K562 (cell line): ENCODE data around the gene ABHD17C.

Experiments used
- ATF1 ChIP-seq, 2 experiments: fragments of 450-650 bp in 1 of 2; IDR thresholded peaks; 2 replicates each; pipeline ENCODE4 v1.6.1; 2016; ENCODE audit warnings: missing compliant biosample characterization in 1 of 2, missing genetic modification characterization in 1 of 2
- FOXK2 ChIP-seq, 2 experiments: fragments of 450-650 bp; IDR thresholded peaks in 1 of 2; conservative IDR thresholded peaks in 1 of 2; 2 replicates each; pipeline ENCODE4 v1.6.1; 2016; ENCODE audit warnings: low read depth in 2 of 2, mild to moderate bottlenecking in 1 of 2
- JUN ChIP-seq, 2 experiments: sonication (generic) in 1 of 2; formaldehyde crosslinking in 1 of 2; IDR thresholded peaks; 2 replicates each; pipeline versions ENCODE4 v1.6.1 to v1.8.0; 2012 to 2022; ENCODE audit warnings: borderline replicate concordance in 2 of 2, mild to moderate bottlenecking in 2 of 2, improper control_type of control experiment in 1 of 2, low read depth in 1 of 2, low read length in 1 of 2, missing genetic modification reagents in 1 of 2
- KDM5B ChIP-seq: fragments of 200-600 bp; sonication (generic); IDR thresholded peaks from 2 replicates; pipeline ENCODE4 v1.6.1; 2012; ENCODE audit warnings: low read depth, mild to moderate bottlenecking, moderate library complexity, low read length, control low read depth, inconsistent platforms; ENCODE audit not compliant: insufficient replicate concordance
- KLF16 ChIP-seq: IDR thresholded peaks from 2 replicates; pipeline ENCODE4 v1.6.1; 2016; ENCODE audit warnings: antibody characterized with exemption
- NFYB ChIP-seq: IDR thresholded peaks from 2 replicates; pipeline ENCODE4 v1.6.1; 2011; ENCODE audit warnings: mild to moderate bottlenecking, moderate library complexity; ENCODE audit not compliant: insufficient read length; ENCODE audit errors: extremely low read depth
- TAF1 ChIP-seq: IDR thresholded peaks from 2 replicates; pipeline ENCODE4 v1.6.1; 2011; ENCODE audit warnings: mild to moderate bottlenecking, low read length, moderate library complexity; ENCODE audit not compliant: insufficient read depth, control insufficient read depth, severe bottlenecking; ENCODE audit errors: extremely low read depth
- ZSCAN29 ChIP-seq: fragments of 450-650 bp; IDR thresholded peaks from 2 replicates; pipeline ENCODE4 v1.6.1; 2017
- TF ChIP-seq, protein P1 (sequence below), 3 experiments: IDR thresholded peaks in 2 of 3; conservative IDR thresholded peaks in 1 of 3; 2 replicates each; pipeline ENCODE4 v1.5.1; 2011 to 2012; ENCODE audit warnings: low read length in 3 of 3, mild to moderate bottlenecking in 3 of 3, control low read depth in 2 of 3, improper control_type of control experiment in 1 of 3, inconsistent platforms in 1 of 3, low read depth in 1 of 3, mixed read lengths in 1 of 3, moderate library complexity in 1 of 3; ENCODE audit not compliant: insufficient read depth in 2 of 3
- TF ChIP-seq, protein P2 (sequence below): conservative IDR thresholded peaks from 2 replicates; pipeline ENCODE4 v1.6.1; 2011; ENCODE audit warnings: low read depth, mild to moderate bottlenecking, low read length; ENCODE audit not compliant: control insufficient read depth
- TF ChIP-seq, protein P3 (sequence below), 2 experiments: fragments of 450-650 bp; formaldehyde crosslinking in 1 of 2; IDR thresholded peaks; 2 replicates each; pipeline versions ENCODE4 v1.4.0 to v1.6.1; 2014 to 2020; ENCODE audit warnings: mild to moderate bottlenecking in 2 of 2, borderline replicate concordance in 1 of 2, low read depth in 1 of 2
- TF ChIP-seq, protein P4 (sequence below), 2 experiments: IDR thresholded peaks; 2 replicates each; pipeline ENCODE4 v1.6.1; 2012; ENCODE audit warnings: improper control_type of control experiment in 2 of 2, low read depth in 2 of 2, low read length in 2 of 2, borderline replicate concordance in 1 of 2
- TF ChIP-seq, protein P5 (sequence below): fragments of 250-450 bp; sonication (Bioruptor Pico); IDR thresholded peaks from 2 replicates; pipeline ENCODE4 v1.5.0; 2022; ENCODE audit warnings: mild to moderate bottlenecking
- TF ChIP-seq, protein P6 (sequence below): fragments of 450-650 bp; formaldehyde crosslinking; IDR thresholded peaks from 2 replicates; pipeline ENCODE4 v1.4.0; 2022; ENCODE audit warnings: missing genetic modification characterization

DNA sequence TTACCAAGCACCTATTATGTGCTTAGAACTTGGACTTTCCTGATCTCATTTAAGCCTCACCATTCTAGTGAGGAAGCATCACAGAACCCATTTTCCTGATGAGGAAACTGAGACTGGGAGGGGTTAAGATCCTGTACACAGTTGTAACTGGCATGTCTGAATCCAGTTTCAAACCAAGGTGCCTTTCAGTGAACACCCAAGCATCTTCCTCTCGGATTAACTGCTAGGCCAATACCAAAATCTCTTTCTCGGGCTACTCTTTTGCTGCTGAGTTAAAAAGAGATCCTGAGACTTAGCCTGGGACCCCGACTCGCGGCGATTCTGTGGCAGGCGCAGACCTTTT, 83.5 kb downstream of the ABHD17C start:
- TF ChIP-seq, protein P1, sequence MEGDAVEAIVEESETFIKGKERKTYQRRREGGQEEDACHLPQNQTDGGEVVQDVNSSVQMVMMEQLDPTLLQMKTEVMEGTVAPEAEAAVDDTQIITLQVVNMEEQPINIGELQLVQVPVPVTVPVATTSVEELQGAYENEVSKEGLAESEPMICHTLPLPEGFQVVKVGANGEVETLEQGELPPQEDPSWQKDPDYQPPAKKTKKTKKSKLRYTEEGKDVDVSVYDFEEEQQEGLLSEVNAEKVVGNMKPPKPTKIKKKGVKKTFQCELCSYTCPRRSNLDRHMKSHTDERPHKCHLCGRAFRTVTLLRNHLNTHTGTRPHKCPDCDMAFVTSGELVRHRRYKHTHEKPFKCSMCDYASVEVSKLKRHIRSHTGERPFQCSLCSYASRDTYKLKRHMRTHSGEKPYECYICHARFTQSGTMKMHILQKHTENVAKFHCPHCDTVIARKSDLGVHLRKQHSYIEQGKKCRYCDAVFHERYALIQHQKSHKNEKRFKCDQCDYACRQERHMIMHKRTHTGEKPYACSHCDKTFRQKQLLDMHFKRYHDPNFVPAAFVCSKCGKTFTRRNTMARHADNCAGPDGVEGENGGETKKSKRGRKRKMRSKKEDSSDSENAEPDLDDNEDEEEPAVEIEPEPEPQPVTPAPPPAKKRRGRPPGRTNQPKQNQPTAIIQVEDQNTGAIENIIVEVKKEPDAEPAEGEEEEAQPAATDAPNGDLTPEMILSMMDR (IDR thresholded peaks at IDR 0.05 in 2 of 3, conservative IDR thresholded peaks at IDR 0.05 in 1 of 3; ENCODE audit: insufficient read depth in 2 of 3, low read depth in 1 of 3, low read length in 3 of 3): no peak
- TF ChIP-seq, protein P2, sequence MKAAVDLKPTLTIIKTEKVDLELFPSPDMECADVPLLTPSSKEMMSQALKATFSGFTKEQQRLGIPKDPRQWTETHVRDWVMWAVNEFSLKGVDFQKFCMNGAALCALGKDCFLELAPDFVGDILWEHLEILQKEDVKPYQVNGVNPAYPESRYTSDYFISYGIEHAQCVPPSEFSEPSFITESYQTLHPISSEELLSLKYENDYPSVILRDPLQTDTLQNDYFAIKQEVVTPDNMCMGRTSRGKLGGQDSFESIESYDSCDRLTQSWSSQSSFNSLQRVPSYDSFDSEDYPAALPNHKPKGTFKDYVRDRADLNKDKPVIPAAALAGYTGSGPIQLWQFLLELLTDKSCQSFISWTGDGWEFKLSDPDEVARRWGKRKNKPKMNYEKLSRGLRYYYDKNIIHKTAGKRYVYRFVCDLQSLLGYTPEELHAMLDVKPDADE: no peak
- TF ChIP-seq, protein P3, sequence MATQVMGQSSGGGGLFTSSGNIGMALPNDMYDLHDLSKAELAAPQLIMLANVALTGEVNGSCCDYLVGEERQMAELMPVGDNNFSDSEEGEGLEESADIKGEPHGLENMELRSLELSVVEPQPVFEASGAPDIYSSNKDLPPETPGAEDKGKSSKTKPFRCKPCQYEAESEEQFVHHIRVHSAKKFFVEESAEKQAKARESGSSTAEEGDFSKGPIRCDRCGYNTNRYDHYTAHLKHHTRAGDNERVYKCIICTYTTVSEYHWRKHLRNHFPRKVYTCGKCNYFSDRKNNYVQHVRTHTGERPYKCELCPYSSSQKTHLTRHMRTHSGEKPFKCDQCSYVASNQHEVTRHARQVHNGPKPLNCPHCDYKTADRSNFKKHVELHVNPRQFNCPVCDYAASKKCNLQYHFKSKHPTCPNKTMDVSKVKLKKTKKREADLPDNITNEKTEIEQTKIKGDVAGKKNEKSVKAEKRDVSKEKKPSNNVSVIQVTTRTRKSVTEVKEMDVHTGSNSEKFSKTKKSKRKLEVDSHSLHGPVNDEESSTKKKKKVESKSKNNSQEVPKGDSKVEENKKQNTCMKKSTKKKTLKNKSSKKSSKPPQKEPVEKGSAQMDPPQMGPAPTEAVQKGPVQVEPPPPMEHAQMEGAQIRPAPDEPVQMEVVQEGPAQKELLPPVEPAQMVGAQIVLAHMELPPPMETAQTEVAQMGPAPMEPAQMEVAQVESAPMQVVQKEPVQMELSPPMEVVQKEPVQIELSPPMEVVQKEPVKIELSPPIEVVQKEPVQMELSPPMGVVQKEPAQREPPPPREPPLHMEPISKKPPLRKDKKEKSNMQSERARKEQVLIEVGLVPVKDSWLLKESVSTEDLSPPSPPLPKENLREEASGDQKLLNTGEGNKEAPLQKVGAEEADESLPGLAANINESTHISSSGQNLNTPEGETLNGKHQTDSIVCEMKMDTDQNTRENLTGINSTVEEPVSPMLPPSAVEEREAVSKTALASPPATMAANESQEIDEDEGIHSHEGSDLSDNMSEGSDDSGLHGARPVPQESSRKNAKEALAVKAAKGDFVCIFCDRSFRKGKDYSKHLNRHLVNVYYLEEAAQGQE (IDR thresholded peaks at IDR 0.05; ENCODE audit: borderline replicate concordance): no peak
- TF ChIP-seq, protein P3 (CRISPR knock-in tag; IDR thresholded peaks at IDR 0.05; ENCODE audit: low read depth): no peak
- TF ChIP-seq FOXK2 (conservative IDR thresholded peaks at IDR 0.05 in 1 of 2, IDR thresholded peaks at IDR 0.05 in 1 of 2; ENCODE audit: low read depth in 2 of 2) (no peak), NFYB (no peak), JUN (IDR thresholded peaks at IDR 0.05; ENCODE audit: borderline replicate concordance, low read depth, low read length) (no peak), JUN (CRISPR knock-in tag; IDR thresholded peaks at IDR 0.05; ENCODE audit: borderline replicate concordance) (no peak), TAF1 (no peak), ATF1 (CRISPR knock-in tag; IDR thresholded peaks at IDR 0.05) (no peak), ATF1 (tag; IDR thresholded peaks at IDR 0.05) (no peak), ZSCAN29 (no peak), KLF16 (no peak), KDM5B (no peak)
- TF ChIP-seq, protein P4, sequence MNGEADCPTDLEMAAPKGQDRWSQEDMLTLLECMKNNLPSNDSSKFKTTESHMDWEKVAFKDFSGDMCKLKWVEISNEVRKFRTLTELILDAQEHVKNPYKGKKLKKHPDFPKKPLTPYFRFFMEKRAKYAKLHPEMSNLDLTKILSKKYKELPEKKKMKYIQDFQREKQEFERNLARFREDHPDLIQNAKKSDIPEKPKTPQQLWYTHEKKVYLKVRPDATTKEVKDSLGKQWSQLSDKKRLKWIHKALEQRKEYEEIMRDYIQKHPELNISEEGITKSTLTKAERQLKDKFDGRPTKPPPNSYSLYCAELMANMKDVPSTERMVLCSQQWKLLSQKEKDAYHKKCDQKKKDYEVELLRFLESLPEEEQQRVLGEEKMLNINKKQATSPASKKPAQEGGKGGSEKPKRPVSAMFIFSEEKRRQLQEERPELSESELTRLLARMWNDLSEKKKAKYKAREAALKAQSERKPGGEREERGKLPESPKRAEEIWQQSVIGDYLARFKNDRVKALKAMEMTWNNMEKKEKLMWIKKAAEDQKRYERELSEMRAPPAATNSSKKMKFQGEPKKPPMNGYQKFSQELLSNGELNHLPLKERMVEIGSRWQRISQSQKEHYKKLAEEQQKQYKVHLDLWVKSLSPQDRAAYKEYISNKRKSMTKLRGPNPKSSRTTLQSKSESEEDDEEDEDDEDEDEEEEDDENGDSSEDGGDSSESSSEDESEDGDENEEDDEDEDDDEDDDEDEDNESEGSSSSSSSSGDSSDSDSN (IDR thresholded peaks at IDR 0.05; ENCODE audit: borderline replicate concordance in 1 of 2, low read depth in 2 of 2, low read length in 2 of 2): no peak
- TF ChIP-seq, protein P5, sequence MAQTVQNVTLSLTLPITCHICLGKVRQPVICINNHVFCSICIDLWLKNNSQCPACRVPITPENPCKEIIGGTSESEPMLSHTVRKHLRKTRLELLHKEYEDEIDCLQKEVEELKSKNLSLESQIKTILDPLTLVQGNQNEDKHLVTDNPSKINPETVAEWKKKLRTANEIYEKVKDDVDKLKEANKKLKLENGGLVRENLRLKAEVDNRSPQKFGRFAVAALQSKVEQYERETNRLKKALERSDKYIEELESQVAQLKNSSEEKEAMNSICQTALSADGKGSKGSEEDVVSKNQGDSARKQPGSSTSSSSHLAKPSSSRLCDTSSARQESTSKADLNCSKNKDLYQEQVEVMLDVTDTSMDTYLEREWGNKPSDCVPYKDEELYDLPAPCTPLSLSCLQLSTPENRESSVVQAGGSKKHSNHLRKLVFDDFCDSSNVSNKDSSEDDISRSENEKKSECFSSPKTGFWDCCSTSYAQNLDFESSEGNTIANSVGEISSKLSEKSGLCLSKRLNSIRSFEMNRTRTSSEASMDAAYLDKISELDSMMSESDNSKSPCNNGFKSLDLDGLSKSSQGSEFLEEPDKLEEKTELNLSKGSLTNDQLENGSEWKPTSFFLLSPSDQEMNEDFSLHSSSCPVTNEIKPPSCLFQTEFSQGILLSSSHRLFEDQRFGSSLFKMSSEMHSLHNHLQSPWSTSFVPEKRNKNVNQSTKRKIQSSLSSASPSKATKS (CRISPR knock-in tag): no peak
- TF ChIP-seq, protein P6, sequence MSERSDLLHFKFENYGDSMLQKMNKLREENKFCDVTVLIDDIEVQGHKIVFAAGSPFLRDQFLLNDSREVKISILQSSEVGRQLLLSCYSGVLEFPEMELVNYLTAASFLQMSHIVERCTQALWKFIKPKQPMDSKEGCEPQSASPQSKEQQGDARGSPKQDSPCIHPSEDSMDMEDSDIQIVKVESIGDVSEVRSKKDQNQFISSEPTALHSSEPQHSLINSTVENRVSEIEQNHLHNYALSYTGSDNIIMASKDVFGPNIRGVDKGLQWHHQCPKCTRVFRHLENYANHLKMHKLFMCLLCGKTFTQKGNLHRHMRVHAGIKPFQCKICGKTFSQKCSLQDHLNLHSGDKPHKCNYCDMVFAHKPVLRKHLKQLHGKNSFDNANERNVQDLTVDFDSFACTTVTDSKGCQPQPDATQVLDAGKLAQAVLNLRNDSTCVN (CRISPR knock-in tag): no peak
